HepG2 (cell line): ENCODE results near the gene ZFP69B.

Experiments
- GABPB1 ChIP-seq: IDR thresholded peaks from 2 replicates; pipeline ENCODE4 v1.6.1; 2016; ENCODE audit warnings: mild to moderate bottlenecking, missing genetic modification reagents, moderate library complexity, missing compliant biosample characterization
- GPBP1L1 ChIP-seq: sonication (generic); formaldehyde crosslinking; IDR thresholded peaks from 2 replicates; pipeline ENCODE4 v1.5.0; 2020; ENCODE audit warnings: mild to moderate bottlenecking, missing genetic modification reagents
- MZF1 ChIP-seq: sonication (generic); formaldehyde crosslinking; IDR thresholded peaks from 2 replicates; pipeline ENCODE4 v1.8.1; 2023; ENCODE audit warnings: mild to moderate bottlenecking, missing genetic modification reagents, borderline replicate concordance
- POLR2A ChIP-seq, 2 experiments: IDR thresholded peaks; 2 replicates each; pipeline ENCODE4 v1.6.1; 2011; ENCODE audit warnings: low read depth in 2 of 2, low read length in 2 of 2, mild to moderate bottlenecking in 1 of 2, moderate library complexity in 1 of 2; ENCODE audit not compliant: insufficient read depth in 1 of 2

DNA sequence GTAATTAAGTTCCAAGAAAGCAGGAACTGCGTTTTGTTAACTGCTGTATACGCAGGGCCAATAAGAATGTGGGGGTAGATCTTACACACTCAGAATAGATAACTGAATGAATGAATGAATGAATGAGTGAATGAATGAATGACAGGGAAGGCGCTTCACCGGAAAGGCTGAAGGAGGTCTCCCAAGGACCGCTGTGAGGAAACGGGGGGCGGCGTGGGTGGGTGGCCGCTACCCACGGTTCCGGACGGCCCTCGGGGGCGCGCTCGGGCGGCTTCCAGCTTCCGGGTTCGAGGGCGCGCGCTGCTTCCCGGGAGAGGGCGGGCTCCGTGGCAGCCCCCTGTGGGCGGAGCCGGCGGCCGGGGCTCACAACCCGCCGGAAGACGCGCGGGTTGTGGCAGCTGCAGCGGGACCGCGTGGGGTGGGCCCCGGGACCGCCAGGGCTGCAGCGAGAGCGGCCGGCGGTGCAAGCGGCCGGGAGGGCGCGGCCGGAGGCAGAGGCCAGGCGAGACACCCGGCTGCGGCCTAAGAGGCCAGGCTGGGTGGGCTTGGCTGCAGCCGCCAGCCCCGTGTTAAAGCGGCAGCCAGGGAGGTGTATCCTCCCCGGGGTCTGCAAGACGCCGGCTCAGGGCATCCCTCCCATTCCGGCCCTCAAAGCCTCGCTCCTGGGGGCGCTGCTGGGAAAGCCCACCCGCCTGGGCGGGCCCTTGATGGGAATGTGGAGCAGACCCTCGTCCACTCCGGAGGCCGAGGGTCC, 26.8 kb downstream of the ZFP69B start, which contains the start of gene ZFP69:
- no peak for TF ChIP-seq GPBP1L1 (CRISPR knock-in tag)
- no peak for TF ChIP-seq MZF1 (CRISPR knock-in tag)
- peak; percentile 20 to 79; a peak in 2 of 4 replicates for TF ChIP-seq POLR2A (IDR thresholded peaks at IDR 0.05; ENCODE audit: insufficient read depth in 1 of 2, low read depth in 2 of 2, low read length in 2 of 2)
- peak; percentile 85 for TF ChIP-seq GABPB1 (CRISPR knock-in tag)
